ENCODE measurements around the gene P2RY12. TPM values are rescaled to one million over a fixed set of nuclear protein-coding genes. Genes with fewer than 3 reads are reported as not detected.
"Not testable (repeated sequence)": the region's sequence is repeated elsewhere in the genome, so short reads cannot be mapped to it uniquely, and the experiment has no call there.

Gene P2RY12
- total and polyA plus RNA-seq, 2 of the 4 experiments (the other 2 are of a cell fraction), result not detected

GRCh38 chr3:151392191-151392590, 7.6 kb upstream of the P2RY12 start:
- H3K4me1 ChIP-seq (ENCODE audit: control insufficient read depth, insufficient read depth, low read length); H2BK120ac ChIP-seq (ENCODE audit: low read depth, low read length); H3K79me1 ChIP-seq (ENCODE audit: low read depth in 1 of 2, low read length in 2 of 2); dilution Hi-C loops (cut with HindIII; ENCODE audit: low sequenced_read_pairs, unreplicated experiment); H3K9me1 ChIP-seq (ENCODE audit: insufficient read depth, low read length); H4K20me1 ChIP-seq (ENCODE audit: insufficient read depth, low read length); ATAC-seq (ENCODE audit: low read depth); H3K4me2 ChIP-seq (ENCODE audit: low read depth, low read length); H2AK9ac ChIP-seq (replicated peaks; ENCODE audit: low read depth, low read length, poor library complexity); POLR2A ChIA-PET (ENCODE audit: unreplicated experiment); intact Hi-C loops (cut with micrococcal nuclease); H3K9me3 ChIP-seq (ENCODE audit: control insufficient read depth, insufficient read depth, low read length); in situ Hi-C loops (cut with MboI; ENCODE audit: low sequenced_read_pairs); H2AFZ ChIP-seq (replicated peaks; ENCODE audit: low read length, poor library complexity); H2AK5ac ChIP-seq (ENCODE audit: low read depth, low read length); H3K14ac ChIP-seq (replicated peaks; ENCODE audit: low read depth, low read length); H3K4ac ChIP-seq (ENCODE audit: low read depth, low read length); H2BK5ac ChIP-seq (ENCODE audit: low read depth, low read length, poor library complexity, severe bottlenecking); H3K23ac ChIP-seq (ENCODE audit: low read depth, low read length); H2BK20ac ChIP-seq (ENCODE audit: low read depth, low read length); H3K27me3 ChIP-seq (ENCODE audit: control insufficient read depth, insufficient read depth, low read length); H3K18ac ChIP-seq (ENCODE audit: low read depth, low read length); H3K56ac ChIP-seq (ENCODE audit: extremely low read depth, insufficient read depth, low read length); H3K9ac ChIP-seq (ENCODE audit: low read depth, low read length); H4K8ac ChIP-seq (ENCODE audit: low read depth in 2 of 2, low read length in 2 of 2); H3K4me3 ChIP-seq (ENCODE audit: insufficient read depth, low read depth, low read length); H4K91ac ChIP-seq (ENCODE audit: insufficient read depth, low read depth, low read length); BruUV-seq (replicated peaks); DNase-seq; H2BK15ac ChIP-seq (ENCODE audit: low read depth, low read length); H4K5ac ChIP-seq (ENCODE audit: low read depth, low read length); H3K27ac ChIP-seq (ENCODE audit: insufficient read depth, low read length); CTCF ChIA-PET; H3K36me3 ChIP-seq (ENCODE audit: control insufficient read depth, insufficient read depth, low read length): not testable (repeated sequence)
- WGBS, 2 experiments (ENCODE audit: extremely low coverage in 2 of 2, insufficient read length in 1 of 2), result no CpG with 5 or more reads among the region's 3 CpGs
